MM.1S (cell line): ENCODE data around the gene CSRNP3.

Experiments
- DNase-seq: peaks from one replicate; pipeline ENCODE4 v3.0.0-alpha.2; 2015
- H2AFZ ChIP-seq: fragments of 300-600 bp; sonication (generic); 2 replicates; pipeline ENCODE4 v1.6.0; 2016; ENCODE audit warnings: antibody characterized with exemption, low read length
- H3F3A ChIP-seq: fragments of 300-600 bp; sonication (generic); 2 replicates; pipeline ENCODE4 v1.6.1; 2016; ENCODE audit warnings: mild to moderate bottlenecking, antibody characterized with exemption, low read length, moderate library complexity, mixed read lengths; ENCODE audit not compliant: insufficient read depth
- H3K27ac ChIP-seq: fragments of 300-600 bp; sonication (generic); 2 replicates; pipeline ENCODE4 v1.5.1; 2016; ENCODE audit warnings: mild to moderate bottlenecking, low read length
- H3K27me3 ChIP-seq: fragments of 300-600 bp; sonication (generic); replicated peaks from 2 replicates; pipeline ENCODE4 v1.6.0; 2016; ENCODE audit warnings: low read length; ENCODE audit not compliant: insufficient read depth
- H3K36me3 ChIP-seq: fragments of 300-600 bp; sonication (generic); replicated peaks from 2 replicates; pipeline ENCODE4 v1.6.1; 2016; ENCODE audit warnings: mild to moderate bottlenecking, low read length, mixed read lengths; ENCODE audit not compliant: insufficient read depth
- H3K4me1 ChIP-seq: fragments of 300-600 bp; sonication (generic); 2 replicates; pipeline ENCODE4 v1.6.1; 2016; ENCODE audit warnings: low read length, mixed read lengths
- H3K4me2 ChIP-seq: fragments of 300-600 bp; sonication (generic); 2 replicates; pipeline ENCODE4 v1.6.0; 2016; ENCODE audit warnings: low read depth, low read length
- H3K4me3 ChIP-seq: fragments of 300-600 bp; sonication (generic); 2 replicates; pipeline ENCODE4 v1.5.1; 2016; ENCODE audit warnings: low read length, mixed read lengths
- H3K79me2 ChIP-seq: fragments of 300-600 bp; sonication (generic); 2 replicates; pipeline ENCODE4 v1.6.1; 2016; ENCODE audit warnings: mixed run types, low read length, mixed read lengths
- H3K9ac ChIP-seq: fragments of 300-600 bp; sonication (generic); 2 replicates; pipeline ENCODE4 v1.6.1; 2016; ENCODE audit warnings: low read length, mixed read lengths
- H3K9me2 ChIP-seq: fragments of 300-600 bp; sonication (generic); replicated peaks from 2 replicates; pipeline ENCODE4 v1.6.1; 2016; ENCODE audit warnings: mild to moderate bottlenecking, low read length, mixed read lengths; ENCODE audit not compliant: insufficient read depth
- H3K9me3 ChIP-seq: fragments of 300-600 bp; sonication (generic); replicated peaks from 2 replicates; pipeline ENCODE4 v1.6.1; 2016; ENCODE audit warnings: mild to moderate bottlenecking, low read length, mixed read lengths; ENCODE audit not compliant: insufficient read depth
- H4K20me1 ChIP-seq: fragments of 300-600 bp; sonication (generic); 2 replicates; pipeline ENCODE4 v1.6.1; 2016; ENCODE audit warnings: mild to moderate bottlenecking, low read length, moderate library complexity, mixed read lengths; ENCODE audit not compliant: insufficient read depth
- CTCF ChIP-seq: fragments of 300-600 bp; sonication (generic); IDR thresholded peaks from 2 replicates; pipeline ENCODE4 v1.5.1; 2016; ENCODE audit warnings: antibody characterized with exemption, low read length, mixed read lengths
- EZH2 ChIP-seq: fragments of 300-600 bp; sonication (generic); optimal IDR thresholded peaks from 2 replicates; pipeline ENCODE3; 2017; ENCODE audit warnings: low read depth, mild to moderate bottlenecking, antibody characterized with exemption, low read length, mixed read lengths
- EZH2phosphoT487 ChIP-seq: fragments of 300-600 bp; sonication (generic); IDR thresholded peaks from 2 replicates; pipeline ENCODE4 v1.6.1; 2018; ENCODE audit warnings: antibody characterized with exemption, low read length

The CSRNP3 gene

DNA sequence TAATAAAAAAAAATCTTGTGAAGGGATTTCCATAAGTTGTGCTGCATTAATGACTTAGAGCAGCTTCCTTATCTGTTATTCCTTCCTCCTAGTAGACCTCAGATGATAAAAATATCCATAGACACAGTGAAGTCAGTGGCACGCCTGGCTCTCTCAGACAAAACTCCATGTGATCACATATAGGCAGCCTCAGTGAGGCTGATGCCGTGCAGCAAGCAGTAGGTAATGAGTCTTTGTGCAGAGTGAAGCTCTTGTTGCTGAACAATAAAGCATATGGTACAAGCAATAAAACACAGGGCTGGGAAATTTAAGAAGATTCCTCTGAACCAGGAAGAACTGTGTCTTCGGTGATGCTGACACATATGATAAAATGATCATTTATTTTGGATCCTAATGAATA, 102.7 kb downstream of the CSRNP3 start:
- no peak for TF ChIP-seq EZH2
- TF ChIP-seq CTCF: no peak
- TF ChIP-seq EZH2phosphoT487: no peak
- H3K4me1 ChIP-seq: no peaks in the 10 kb centered on the region
- H3K36me3 ChIP-seq: no peaks in the 10 kb centered on the region
- H2AFZ ChIP-seq: no peak overlapping the region
- DNase-seq: no peak
- no peaks in the 10 kb centered on the region for H3K9me2 ChIP-seq
- H3K27ac ChIP-seq: no peak overlapping the region
- H3K9me3 ChIP-seq: no peaks in the 10 kb centered on the region
- H3K4me3 ChIP-seq: no peak overlapping the region
- H3K79me2 ChIP-seq: no peaks in the 10 kb centered on the region
- H4K20me1 ChIP-seq: no peaks in the 10 kb centered on the region
- no peaks in the 10 kb centered on the region for H3K27me3 ChIP-seq
- H3K4me2 ChIP-seq: no peak overlapping the region
- H3K9ac ChIP-seq: no peak overlapping the region
- H3F3A ChIP-seq: no peaks in the 10 kb centered on the region

- Histone ChIP-seq H3K27ac (no peak overlapping the region), H3K9me2 (no peaks in the 10 kb centered on the region), H4K20me1 (no peaks in the 10 kb centered on the region), H3K4me1 (no peaks in the 10 kb centered on the region), H3K36me3 (no peaks in the 10 kb centered on the region), H3K4me2 (no peak overlapping the region), H3K27me3 (no peaks in the 10 kb centered on the region), H3K9ac (no peak overlapping the region), H3F3A (no peaks in the 10 kb centered on the region), H3K4me3 (no peak overlapping the region), H3K9me3 (no peaks in the 10 kb centered on the region), H2AFZ (no peak overlapping the region), H3K79me2 (no peaks in the 10 kb centered on the region)
- DNase-seq: no peak
- TF ChIP-seq CTCF (no peak), EZH2 (no peak), EZH2phosphoT487 (no peak)
Measured at GRCh38 chr2:165573534-165574461, 104.3 kb downstream of the CSRNP3 start.

DNA sequence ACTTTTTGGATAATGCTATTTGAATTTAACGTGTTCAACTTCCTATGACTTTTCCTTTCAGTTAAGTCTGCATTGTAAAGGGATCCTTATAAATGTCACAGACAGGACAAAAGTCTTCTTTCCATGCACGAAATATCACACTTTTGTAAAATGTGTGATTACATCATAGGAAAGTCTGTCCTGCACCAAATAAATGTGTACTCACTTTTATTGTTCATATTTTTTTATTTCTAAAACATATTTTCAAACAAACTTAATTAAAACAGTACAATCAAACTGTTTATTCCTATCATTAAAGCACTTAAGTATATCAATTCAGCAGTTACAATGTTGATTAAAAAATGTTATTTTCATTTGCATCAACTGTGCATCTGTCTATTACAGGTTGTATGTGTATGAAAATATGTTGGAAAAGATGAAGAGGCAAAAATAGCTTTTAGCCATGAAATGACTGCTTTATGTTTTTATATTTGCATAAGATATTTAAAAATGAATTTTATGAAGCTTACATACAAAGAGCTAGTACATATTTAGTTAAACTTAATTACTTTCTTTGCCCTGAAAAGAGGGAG, 105.6 kb downstream of the CSRNP3 start:
- Histone ChIP-seq H3K9me2 (no peaks in the 10 kb centered on the region), H3K36me3 (no peaks in the 10 kb centered on the region), H3K27ac (no peak overlapping the region), H2AFZ (no peak overlapping the region), H3K4me2 (no peak overlapping the region), H3K79me2 (no peaks in the 10 kb centered on the region), H3K27me3 (no peaks in the 10 kb centered on the region), H3K9ac (no peak overlapping the region), H3K4me3 (no peak overlapping the region), H3K4me1 (no peaks in the 10 kb centered on the region), H3F3A (no peaks in the 10 kb centered on the region), H3K9me3 (no peaks in the 10 kb centered on the region), H4K20me1 (no peaks in the 10 kb centered on the region)
- DNase-seq: no peak
- no peak for TF ChIP-seq CTCF
- TF ChIP-seq EZH2: no peak
- no peak for TF ChIP-seq EZH2phosphoT487
